A549 treated with DMSO at 1 μM for 4 hours (cell line): Measurements from ENCODE around the gene WNT5B. TPM values are rescaled to one million over a fixed set of nuclear protein-coding genes. Genes with fewer than 3 reads are reported as not detected.

Experiments
- total RNA-seq: library from RNA; stranded (reverse); fragments of 200-300 nt; extraction: Qiagen RNA extraction; gene quantifications from 5 replicates; pipeline ENCODE4 v1.2.3, GENCODE V29; 2022; ENCODE audit warnings: low read depth

WNT5B gene
- total RNA-seq = 1.7 to 2.7 TPM (median 2.0 TPM) in 5 replicates

DNA sequence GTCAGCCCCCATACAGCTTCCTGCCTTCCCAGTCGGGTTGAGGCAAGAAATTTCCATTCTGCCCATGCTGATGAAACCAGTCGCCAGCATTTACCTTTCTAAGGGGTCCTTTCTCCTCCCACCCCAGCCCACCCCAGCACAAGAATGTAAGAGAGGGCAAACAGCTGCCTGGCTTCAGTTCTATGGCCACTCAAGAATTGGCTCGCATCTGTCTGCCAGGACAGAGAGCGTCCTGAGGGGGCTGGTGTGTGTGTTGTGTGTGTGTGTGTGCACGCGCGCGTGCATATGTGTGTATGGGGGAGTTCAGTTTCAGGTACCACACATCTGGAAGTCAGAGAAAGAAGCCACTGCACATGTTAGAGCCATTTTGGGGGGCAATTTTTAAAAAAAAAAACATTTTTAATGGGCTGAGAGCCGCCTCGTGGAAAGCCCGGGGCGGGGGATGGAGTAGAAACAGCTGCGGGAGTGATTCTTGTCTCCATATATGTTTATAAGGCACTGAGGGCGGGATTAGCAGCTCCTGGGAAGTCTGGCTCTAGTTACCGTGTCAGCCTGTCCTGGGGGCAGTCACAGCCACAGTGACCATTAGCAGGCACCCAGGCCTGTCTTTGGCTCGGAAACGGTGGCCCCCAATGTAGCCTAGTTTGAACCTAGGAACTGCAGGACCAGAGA, at the start of gene WNT5B:
WNT5B (plus strand) TSS at position 566 of the 672 bp plus-strand sequence. CDS start 2,124 bp downstream, outside the sequence.

DNA sequence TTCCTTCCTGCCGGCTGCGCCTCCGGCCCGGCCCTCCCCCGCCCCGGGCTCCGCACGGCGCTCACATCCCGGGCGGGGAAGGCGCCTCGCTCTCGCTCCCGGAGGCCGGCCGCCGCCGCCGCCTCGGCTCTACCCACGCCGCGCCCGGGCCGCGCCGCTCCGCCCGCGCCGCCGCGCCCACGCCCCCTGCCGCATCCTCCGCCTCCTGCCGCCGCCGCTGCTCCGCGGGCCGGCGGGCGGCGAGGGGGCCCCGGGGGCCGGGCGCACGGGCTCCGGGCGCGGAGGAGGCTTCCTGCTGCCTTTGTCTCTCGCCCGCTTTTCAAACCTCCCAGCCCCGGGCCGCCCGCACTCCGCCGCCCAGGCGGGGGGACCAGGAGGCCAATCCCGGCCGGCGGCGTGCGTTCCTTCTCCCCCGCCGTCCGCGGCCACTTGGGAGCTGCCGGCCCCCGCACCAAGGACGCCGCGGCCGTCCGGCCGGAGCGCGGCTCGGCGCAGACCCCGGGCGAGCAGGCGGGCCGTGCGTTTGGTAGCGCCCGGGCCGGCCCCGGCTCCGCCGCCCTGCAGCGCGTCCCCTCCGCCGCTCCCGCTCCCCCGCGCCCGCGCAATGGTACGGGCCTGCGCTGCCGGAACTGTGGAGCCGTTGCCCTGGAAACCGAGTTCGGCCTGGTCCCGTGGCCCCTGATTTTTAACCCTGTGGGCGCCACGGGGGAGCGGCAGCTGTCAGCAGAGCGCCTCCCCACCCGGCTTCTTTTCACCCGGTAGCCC, 34.6 kb upstream of the WNT5B start, which contains the start of gene FBXL14:
FBXL14 (minus strand) TSS at position 321 of the 765 bp plus-strand sequence. CDS start 515 bp downstream, outside the sequence.

DNA sequence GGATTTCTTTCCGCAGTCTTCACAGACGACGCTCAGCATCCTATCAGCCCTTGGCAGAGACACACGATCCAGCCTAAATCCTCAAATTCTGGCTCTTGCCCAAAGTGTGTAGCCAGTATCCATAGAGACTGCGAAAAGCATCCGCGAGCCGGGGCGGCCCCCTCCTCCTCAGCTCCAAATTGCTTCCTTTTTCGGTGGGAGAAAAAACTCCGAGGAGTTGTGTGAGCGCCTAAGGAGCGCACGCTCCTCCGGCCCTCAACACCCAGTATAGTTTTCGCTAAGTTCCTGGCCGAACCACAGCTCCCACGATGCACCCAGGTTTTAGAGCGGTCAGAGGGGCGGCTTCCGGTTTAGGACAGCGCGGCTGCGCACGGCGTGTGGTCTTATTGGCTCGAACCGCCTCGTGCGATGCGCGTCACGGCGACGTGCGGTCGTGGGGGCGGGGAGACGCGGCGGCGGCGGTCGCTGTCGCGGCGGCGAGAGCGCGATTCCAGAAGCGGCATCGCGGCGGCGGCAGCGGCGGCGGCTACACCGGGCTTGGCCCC, 61.6 kb downstream of the WNT5B start, which contains the start of gene ADIPOR2:
ADIPOR2 (plus strand) TSS at position 493 of the 545 bp plus-strand sequence. CDS start 63,274 bp downstream, outside the sequence.

Other genes with a start within 250 kb of the WNT5B start
- gene FBXL14, start 34.6 kb upstream of the WNT5B start, total RNA-seq = 9.2 to 12.9 TPM (median 12.4 TPM) in 5 replicates
- gene ADIPOR2, start 61.8 kb downstream of the WNT5B start, total RNA-seq = 54.0 to 60.1 TPM (median 56.6 TPM) in 5 replicates
- 0.08 to 0.18 TPM in 2 of 5 replicates, not detected in the others for gene LRTM2, start 191.3 kb downstream of the WNT5B start, total RNA-seq